Measurements from ENCODE around the gene ZNF124.

The ZNF124 gene

DNA sequence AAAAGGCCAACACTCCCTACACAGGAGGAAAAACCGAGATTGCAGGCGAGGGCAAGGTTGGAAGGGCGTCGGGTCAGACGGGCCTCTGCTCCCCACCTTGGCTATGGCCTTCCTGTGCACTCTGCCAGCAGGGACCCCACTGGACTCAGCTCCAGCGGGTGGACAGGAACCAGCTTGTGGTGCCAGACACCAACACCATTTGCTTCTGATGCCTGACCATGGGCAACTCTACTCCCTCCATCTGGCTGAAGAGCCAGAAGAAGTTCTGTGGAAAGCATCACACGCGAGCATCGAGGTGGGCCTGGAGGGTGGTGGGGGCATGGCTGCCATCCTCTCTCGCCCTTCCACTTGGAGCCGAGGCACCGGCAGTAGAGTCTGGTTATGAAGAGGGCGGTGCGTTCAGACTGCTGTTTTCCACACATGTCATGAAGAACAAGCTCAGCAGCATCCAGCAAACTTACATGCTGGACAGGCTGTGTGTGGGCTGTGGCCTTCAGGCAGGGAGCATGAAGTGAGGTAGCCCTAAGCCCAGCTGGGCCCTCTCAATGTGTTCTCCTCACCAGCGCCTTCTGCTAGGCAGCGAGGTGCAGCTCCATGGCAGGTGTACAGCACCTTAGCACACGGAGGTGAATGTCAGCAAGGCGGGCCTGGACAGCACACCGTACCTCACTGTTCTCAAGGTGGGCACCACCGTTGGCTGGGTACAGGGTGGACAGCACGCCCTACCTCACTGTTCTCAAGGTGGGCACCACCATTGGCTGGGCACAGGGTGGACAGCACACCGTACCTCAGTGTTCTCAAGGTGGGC is 52.0 kb downstream of the ZNF124 start:
- DNase-seq (ENCODE audit: insufficient read length) (peak; percentile 19), FAIRE-seq (no peak)
- TF ChIP-seq POLR2AphosphoS5 (IDR thresholded peaks at IDR 0.05; ENCODE audit: low read depth, low read length) (no peak), POLR2A (IDR thresholded peaks at IDR 0.05; ENCODE audit: low read depth, low read length) (no peak), TAF1 (IDR thresholded peaks at IDR 0.05; ENCODE audit: borderline replicate concordance, low read depth, low read length) (no peak)

- DNase-seq (ENCODE audit: insufficient read length) (peak; percentile 43), FAIRE-seq (no peak)
- no peak for TF ChIP-seq POLR2A (IDR thresholded peaks at IDR 0.05; ENCODE audit: low read depth, low read length)
- no peak for TF ChIP-seq POLR2AphosphoS5 (IDR thresholded peaks at IDR 0.05; ENCODE audit: low read depth, low read length)
- TF ChIP-seq TAF1 (IDR thresholded peaks at IDR 0.05; ENCODE audit: borderline replicate concordance, low read depth, low read length), result no peak
These were observed 52.8 kb downstream of the ZNF124 start for GRCh38 chr1:247118946-247119446.

DNA sequence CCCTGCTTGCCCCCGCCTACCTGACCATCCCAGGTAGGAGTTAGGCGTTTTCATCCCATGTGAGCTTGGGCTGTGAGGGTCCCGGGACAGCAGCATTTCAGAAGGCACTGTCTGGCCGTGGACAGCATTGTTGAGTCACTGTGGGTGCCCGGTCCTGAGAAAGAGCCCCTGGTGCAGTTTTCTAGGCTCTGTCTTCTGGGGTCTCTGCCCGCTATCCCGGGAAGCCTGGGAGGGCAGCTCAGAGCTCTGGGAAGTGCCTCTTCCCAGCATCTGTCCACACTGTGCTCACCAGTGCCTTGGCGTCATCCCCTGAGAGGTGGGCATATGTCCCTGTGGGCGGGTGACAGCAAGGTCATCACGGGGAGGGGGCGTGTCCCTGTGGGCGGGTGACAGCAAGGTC is 56.3 kb downstream of the ZNF124 start:
- FAIRE-seq, result no peak
- DNase-seq (ENCODE audit: insufficient read length), result no peak
- no peak for TF ChIP-seq POLR2AphosphoS5 (IDR thresholded peaks at IDR 0.05; ENCODE audit: low read depth, low read length)

DNA sequence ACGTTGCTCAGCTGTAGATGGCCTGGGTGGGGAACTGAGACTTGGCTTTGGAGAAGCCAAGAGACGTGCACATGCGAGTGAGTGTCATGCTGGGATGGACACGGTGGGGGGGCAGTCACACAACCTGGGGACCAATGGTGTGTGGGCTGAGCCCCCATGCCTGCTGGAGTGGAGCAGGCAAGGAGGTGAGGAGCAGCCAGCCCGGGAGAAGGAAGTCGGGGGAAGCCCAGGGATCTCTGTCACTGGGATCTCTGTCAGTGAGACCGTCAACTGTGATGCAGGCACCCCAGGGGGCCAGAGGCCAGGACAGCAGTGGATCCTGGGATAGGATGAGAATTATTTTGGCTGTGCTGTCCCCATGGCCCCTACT is 56.7 kb downstream of the ZNF124 start:
- TF ChIP-seq POLR2AphosphoS5 (IDR thresholded peaks at IDR 0.05; ENCODE audit: low read depth, low read length) (no peak), POLR2A (IDR thresholded peaks at IDR 0.05; ENCODE audit: low read depth, low read length) (no peak), TAF1 (IDR thresholded peaks at IDR 0.05; ENCODE audit: borderline replicate concordance, low read depth, low read length) (no peak)
- peak; percentile 14 for DNase-seq (ENCODE audit: insufficient read length)
- FAIRE-seq, result no peak

DNA sequence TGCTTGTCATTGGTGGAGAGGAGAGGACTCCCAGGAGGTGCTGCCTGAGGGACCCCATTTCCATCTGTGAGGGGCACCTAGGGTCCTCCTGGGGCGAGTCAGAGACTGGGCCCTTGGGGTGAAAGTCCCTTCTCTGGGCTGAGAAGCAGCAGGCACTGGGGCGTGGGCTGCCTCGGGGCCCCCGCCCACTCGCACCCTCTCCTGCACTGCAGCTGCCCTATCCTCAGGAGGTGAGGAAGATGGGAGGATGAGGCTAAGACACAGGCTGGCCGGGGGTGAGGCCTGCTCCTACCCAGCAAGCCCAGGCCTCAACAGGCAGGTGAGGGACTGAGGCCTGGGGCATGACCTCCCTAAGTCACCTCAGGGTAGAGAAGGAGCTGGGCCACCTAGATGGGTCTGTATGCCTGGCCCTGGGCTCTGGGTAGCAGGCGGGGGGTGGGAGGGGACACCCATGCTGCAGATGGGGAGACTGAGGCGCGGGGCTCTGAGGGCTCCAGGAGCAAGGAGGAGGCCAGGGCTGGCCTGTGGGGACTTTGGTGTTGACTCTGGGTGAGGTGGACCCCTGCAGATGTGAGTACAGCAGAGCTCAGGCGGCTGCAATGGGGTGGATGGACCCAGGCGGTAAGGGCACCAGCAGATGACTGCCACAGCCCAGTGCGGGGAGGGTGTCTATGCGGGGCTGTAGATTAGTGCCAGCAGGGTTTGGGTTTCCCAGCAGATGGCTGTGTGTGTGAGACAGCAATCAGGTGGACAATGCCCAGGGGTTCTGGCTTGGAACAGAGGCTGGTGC is 57.3 kb downstream of the ZNF124 start:
- TF ChIP-seq POLR2AphosphoS5 (IDR thresholded peaks at IDR 0.05; ENCODE audit: low read depth, low read length), result no peak
- no peak for TF ChIP-seq POLR2A (IDR thresholded peaks at IDR 0.05; ENCODE audit: low read depth, low read length)
- FAIRE-seq, result no peak
- no peak for DNase-seq (ENCODE audit: insufficient read length)

- TF ChIP-seq POLR2AphosphoS5 (IDR thresholded peaks at IDR 0.05; ENCODE audit: low read depth, low read length) (no peak), POLR2A (IDR thresholded peaks at IDR 0.05; ENCODE audit: low read depth, low read length) (no peak), TAF1 (IDR thresholded peaks at IDR 0.05; ENCODE audit: borderline replicate concordance, low read depth, low read length) (no peak)
- DNase-seq (ENCODE audit: insufficient read length), result no peak
- FAIRE-seq, result no peak
These were observed 58.0 kb downstream of the ZNF124 start for GRCh38 chr1:247113733-247114271.

DNA sequence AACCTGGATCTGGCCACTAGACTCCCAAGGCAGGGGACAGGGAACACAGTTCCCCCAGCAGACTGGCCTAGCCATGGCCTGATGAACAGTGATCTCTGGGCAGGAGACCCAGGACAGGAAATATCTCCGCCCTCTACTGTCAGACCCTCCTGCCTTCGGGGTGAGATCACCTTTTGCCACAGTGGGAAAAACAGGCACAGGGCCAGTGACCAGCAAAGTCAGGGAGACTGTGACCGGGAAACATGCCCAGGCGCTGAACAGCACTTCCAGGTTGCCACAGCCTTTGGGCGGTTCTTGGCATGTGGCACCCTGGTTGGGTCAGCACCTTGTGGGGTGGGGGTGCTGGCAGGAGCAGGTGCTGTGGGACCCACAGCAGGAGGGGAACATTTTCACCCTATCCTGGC is 58.7 kb downstream of the ZNF124 start:
- TF ChIP-seq TAF1 (IDR thresholded peaks at IDR 0.05; ENCODE audit: borderline replicate concordance, low read depth, low read length), result no peak
- DNase-seq (ENCODE audit: insufficient read length), result no peak
- no peak for FAIRE-seq

GRCh38 chr1:247112479-247112781 is 59.4 kb downstream of the ZNF124 start:
- DNase-seq (ENCODE audit: insufficient read length) (no peak), FAIRE-seq (no peak)
- no peak for TF ChIP-seq POLR2AphosphoS5 (IDR thresholded peaks at IDR 0.05; ENCODE audit: low read depth, low read length)
- no peak for TF ChIP-seq TAF1 (IDR thresholded peaks at IDR 0.05; ENCODE audit: borderline replicate concordance, low read depth, low read length)
- no peak for TF ChIP-seq POLR2A (IDR thresholded peaks at IDR 0.05; ENCODE audit: low read depth, low read length)

- TF ChIP-seq TAF1 (IDR thresholded peaks at IDR 0.05; ENCODE audit: borderline replicate concordance, low read depth, low read length) (no peak), POLR2A (IDR thresholded peaks at IDR 0.05; ENCODE audit: low read depth, low read length) (no peak), POLR2AphosphoS5 (IDR thresholded peaks at IDR 0.05; ENCODE audit: low read depth, low read length) (no peak)
- DNase-seq (ENCODE audit: insufficient read length) (no peak), FAIRE-seq (no peak)
These were observed 59.9 kb downstream of the ZNF124 start for GRCh38 chr1:247111700-247112478.

GRCh38 chr1:247111259-247111699 is 60.5 kb downstream of the ZNF124 start:
- no peak for DNase-seq (ENCODE audit: insufficient read length)
- no peak for TF ChIP-seq POLR2A (IDR thresholded peaks at IDR 0.05; ENCODE audit: low read depth, low read length)
- no peak for TF ChIP-seq POLR2AphosphoS5 (IDR thresholded peaks at IDR 0.05; ENCODE audit: low read depth, low read length)
- TF ChIP-seq TAF1 (IDR thresholded peaks at IDR 0.05; ENCODE audit: borderline replicate concordance, low read depth, low read length), result no peak
- no peak for FAIRE-seq

GRCh38 chr1:247110627-247111258 is 61.1 kb downstream of the ZNF124 start:
- FAIRE-seq (no peak), DNase-seq (ENCODE audit: insufficient read length) (no peak)

More at GRCh38 chr1:247110627-247111258, 61.1 kb downstream of the ZNF124 start:
- no peak for TF ChIP-seq TAF1 (IDR thresholded peaks at IDR 0.05; ENCODE audit: borderline replicate concordance, low read depth, low read length)
- TF ChIP-seq POLR2A (IDR thresholded peaks at IDR 0.05; ENCODE audit: low read depth, low read length), result no peak
- TF ChIP-seq POLR2AphosphoS5 (IDR thresholded peaks at IDR 0.05; ENCODE audit: low read depth, low read length), result no peak

Measured in GM12892 (cell line).